HEK293T (cell line): ENCODE data around the gene MBOAT2.
"Not testable (repeated sequence)": the region's sequence is repeated elsewhere in the genome, so short reads cannot be mapped to it uniquely, and the experiment has no call there.

Source experiments
- CTCF ChIA-PET: fragments of 350-600 bp; formaldehyde crosslinking; extraction: SDS; loops from one replicate; lab custom pipeline; 2021; ENCODE audit warnings: antibody characterized with exemption, inconsistent platforms; lab: Yijun Ruan, JAX
- POLR2A ChIA-PET: fragments of 350-600 bp; formaldehyde crosslinking; extraction: SDS; loops from one replicate; lab custom pipeline; 2020; ENCODE audit warnings: antibody characterized with exemption, inconsistent platforms; lab: Yijun Ruan, JAX
- DNase-seq: peaks from one replicate; pipeline ENCODE4 v3.0.0; 2012; ENCODE audit warnings: mixed read lengths; ENCODE audit errors: extremely low spot score
- ARNT ChIP-seq: fragments of 450-650 bp; IDR thresholded peaks from 2 replicates; pipeline ENCODE4 v1.6.1; 2017; ENCODE audit warnings: mild to moderate bottlenecking
- BHLHE40 ChIP-seq: fragments of 450-650 bp; IDR thresholded peaks from 2 replicates; pipeline ENCODE4 v1.6.1; 2016; ENCODE audit warnings: mild to moderate bottlenecking, moderate library complexity, borderline replicate concordance
- CTBP1 ChIP-seq: fragments of 450-650 bp; IDR thresholded peaks from 2 replicates; pipeline ENCODE4 v1.6.1; 2016; ENCODE audit warnings: borderline replicate concordance
- ELF4 ChIP-seq: fragments of 450-650 bp; IDR thresholded peaks from 2 replicates; pipeline ENCODE4 v1.6.1; 2017; ENCODE audit warnings: antibody characterized with exemption
- FOXA1 ChIP-seq: fragments of 450-650 bp; IDR thresholded peaks from 2 replicates; pipeline ENCODE4 v1.6.1; 2016; ENCODE audit warnings: mild to moderate bottlenecking
- FOXK2 ChIP-seq: fragments of 450-650 bp; IDR thresholded peaks from 2 replicates; pipeline ENCODE4 v1.6.1; 2016; ENCODE audit warnings: mild to moderate bottlenecking
- FOXM1 ChIP-seq: fragments of 450-650 bp; IDR thresholded peaks from 2 replicates; pipeline ENCODE4 v1.6.1; 2017; ENCODE audit warnings: mild to moderate bottlenecking, borderline replicate concordance
- HDGF ChIP-seq: fragments of 450-650 bp; IDR thresholded peaks from 2 replicates; pipeline ENCODE4 v1.6.1; 2017; ENCODE audit warnings: antibody characterized with exemption, borderline replicate concordance
- L3MBTL2 ChIP-seq: fragments of 450-650 bp; conservative IDR thresholded peaks from 2 replicates; pipeline ENCODE4 v1.6.1; 2016; ENCODE audit warnings: mild to moderate bottlenecking
- LEF1 ChIP-seq: fragments of 450-650 bp; IDR thresholded peaks from 2 replicates; pipeline ENCODE4 v1.6.1; 2017; ENCODE audit warnings: mild to moderate bottlenecking, borderline replicate concordance
- NFRKB ChIP-seq: fragments of 450-650 bp; IDR thresholded peaks from 2 replicates; pipeline ENCODE4 v1.6.1; 2016; ENCODE audit warnings: mild to moderate bottlenecking, moderate library complexity
- SP1 ChIP-seq: fragments of 450-650 bp; IDR thresholded peaks from 2 replicates; pipeline ENCODE4 v1.6.1; 2017
- SUZ12 ChIP-seq: fragments of 450-650 bp; IDR thresholded peaks from 2 replicates; pipeline ENCODE4 v1.6.1; 2016; ENCODE audit warnings: mild to moderate bottlenecking
- TARDBP ChIP-seq: fragments of 450-650 bp; IDR thresholded peaks from 2 replicates; pipeline ENCODE4 v1.6.1; 2016
- ZNF384 ChIP-seq: fragments of 450-650 bp; IDR thresholded peaks from 2 replicates; pipeline ENCODE4 v1.6.1; 2016
- TF ChIP-seq, protein P1 (sequence below): fragments of 450-650 bp; IDR thresholded peaks from 2 replicates; pipeline ENCODE4 v1.6.1; 2016

The MBOAT2 gene

DNA sequence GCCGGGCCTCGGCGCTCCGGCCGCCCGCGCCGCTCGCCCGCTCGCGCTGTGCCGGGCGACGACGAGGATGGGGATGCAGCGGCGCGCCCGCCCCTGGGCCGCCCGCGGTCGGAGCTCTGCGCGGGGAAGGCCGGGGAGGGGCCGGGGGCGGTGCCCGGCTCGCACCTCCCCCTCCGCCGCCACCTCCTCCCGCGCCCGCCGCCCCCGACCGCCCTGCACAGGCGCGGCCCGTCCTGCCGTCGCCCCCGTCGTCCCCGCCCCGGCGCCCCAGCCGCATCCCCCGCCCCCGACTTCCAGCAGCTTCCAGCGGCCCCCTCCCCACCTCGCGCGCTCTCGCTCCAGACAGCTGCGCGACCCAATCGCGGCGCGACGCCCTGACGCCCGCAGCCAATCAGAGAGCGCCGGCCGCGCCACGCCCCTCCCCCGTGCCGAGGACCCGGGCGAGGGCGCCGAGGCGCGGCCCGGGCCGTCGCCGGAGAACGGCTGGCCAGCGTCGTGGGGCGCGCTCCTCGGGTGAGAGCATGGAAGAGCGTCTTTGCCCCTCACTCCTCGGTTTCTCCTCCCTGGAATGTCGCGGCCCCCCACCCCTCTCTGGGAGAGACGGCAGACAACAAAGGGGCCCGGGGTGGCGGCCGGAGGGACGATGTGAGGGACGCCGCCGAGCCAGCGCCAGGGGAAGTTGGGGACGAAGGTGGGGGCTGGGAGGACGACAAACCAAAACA is at the start of gene MBOAT2:
TSS of gene MBOAT2 (minus strand) at position 69 of the 722 bp plus-strand sequence. CDS start 70 bp downstream, outside the sequence.
- peak; percentile 96 for DNase-seq
- no peak for TF ChIP-seq FOXA1
- no peak for TF ChIP-seq TARDBP
- no peak for TF ChIP-seq SP1
- TF ChIP-seq ZNF384 = no peak
- no peak for TF ChIP-seq FOXM1
- TF ChIP-seq NFRKB = no peak
- peak; percentile 83; the same call in 1 of the 2 replicates for TF ChIP-seq L3MBTL2
- TF ChIP-seq, protein P1, sequence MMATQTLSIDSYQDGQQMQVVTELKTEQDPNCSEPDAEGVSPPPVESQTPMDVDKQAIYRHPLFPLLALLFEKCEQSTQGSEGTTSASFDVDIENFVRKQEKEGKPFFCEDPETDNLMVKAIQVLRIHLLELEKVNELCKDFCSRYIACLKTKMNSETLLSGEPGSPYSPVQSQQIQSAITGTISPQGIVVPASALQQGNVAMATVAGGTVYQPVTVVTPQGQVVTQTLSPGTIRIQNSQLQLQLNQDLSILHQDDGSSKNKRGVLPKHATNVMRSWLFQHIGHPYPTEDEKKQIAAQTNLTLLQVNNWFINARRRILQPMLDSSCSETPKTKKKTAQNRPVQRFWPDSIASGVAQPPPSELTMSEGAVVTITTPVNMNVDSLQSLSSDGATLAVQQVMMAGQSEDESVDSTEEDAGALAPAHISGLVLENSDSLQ = peak; percentile 89
- TF ChIP-seq HDGF = no peak
- no peak for TF ChIP-seq FOXK2
- TF ChIP-seq LEF1 = peak; percentile 32; the same call in 1 of the 2 replicates
- POLR2A ChIA-PET = interaction anchor here (0.7 to 1.0 kb wide), 3 partner anchors 11 to 14 kb away, joined by 3 to 6 read pairs (median 4); no protein-coding TSS in a partner anchor
- CTCF ChIA-PET = no interaction called here

DNA sequence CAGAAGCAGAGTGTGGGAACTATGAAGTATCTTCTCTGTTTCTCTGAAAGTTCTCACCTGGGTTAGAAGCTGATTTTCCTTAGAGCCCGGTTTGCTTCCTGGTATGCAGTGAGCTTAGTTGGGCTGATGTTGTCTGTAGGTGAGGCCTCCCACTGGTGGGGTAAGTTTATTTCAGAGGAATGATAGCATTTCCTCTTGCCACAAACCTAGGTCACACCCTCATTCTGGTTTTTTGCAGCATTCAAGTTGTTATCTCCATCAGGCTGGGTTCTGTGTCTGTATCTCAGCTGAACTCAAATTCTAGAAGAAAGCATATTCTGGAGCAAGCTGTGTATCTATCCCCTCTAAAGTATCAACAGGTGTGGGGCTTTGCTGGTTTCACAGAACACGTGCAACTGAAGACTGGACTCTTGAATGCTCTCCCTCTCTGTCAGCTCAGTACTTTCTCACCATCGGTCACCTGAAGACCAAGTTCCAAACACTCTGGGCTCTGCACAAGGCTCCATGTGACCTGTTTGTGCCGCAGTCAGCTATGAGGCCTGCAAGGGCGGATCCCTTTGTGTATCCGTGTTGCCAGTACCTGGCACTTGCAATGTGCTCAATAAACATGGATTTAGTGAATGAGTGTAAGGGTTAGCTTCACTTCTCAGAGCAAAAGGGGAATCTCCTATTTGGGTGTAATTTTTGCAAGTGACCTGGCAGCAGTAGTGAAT is 49.5 kb upstream of the MBOAT2 start:
- CTCF ChIA-PET = no interaction called here
- POLR2A ChIA-PET = no interaction called here
- TF ChIP-seq LEF1 = no peak
- TF ChIP-seq ELF4 = no peak
- TF ChIP-seq, protein P1 = no peak
- TF ChIP-seq HDGF = no peak
- no peak for TF ChIP-seq L3MBTL2
- TF ChIP-seq TARDBP = no peak
- TF ChIP-seq CTBP1 = no peak
- TF ChIP-seq BHLHE40 = no peak
- no peak for TF ChIP-seq FOXA1
- no peak for DNase-seq

DNA sequence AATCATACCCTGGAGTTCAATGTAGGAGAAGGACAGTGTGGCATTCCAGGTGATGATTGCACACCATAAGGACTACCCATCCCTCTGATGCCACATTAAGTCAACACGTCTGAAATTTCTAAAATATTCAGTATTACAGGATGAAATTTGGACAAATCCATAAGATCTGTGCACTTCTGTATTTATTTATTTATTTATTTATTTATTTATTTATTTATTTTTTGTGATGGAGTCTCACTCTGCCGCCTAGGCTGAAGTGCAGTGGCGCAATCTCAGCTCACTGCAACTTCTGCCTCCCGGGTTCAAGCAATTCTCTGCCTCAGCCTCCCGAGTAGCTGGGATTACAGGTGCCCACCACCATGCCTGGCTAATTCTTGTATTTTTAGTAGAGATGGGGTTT is 48.0 kb upstream of the MBOAT2 start:
- CTCF ChIA-PET, POLR2A ChIA-PET, DNase-seq: not testable (repeated sequence)

DNA sequence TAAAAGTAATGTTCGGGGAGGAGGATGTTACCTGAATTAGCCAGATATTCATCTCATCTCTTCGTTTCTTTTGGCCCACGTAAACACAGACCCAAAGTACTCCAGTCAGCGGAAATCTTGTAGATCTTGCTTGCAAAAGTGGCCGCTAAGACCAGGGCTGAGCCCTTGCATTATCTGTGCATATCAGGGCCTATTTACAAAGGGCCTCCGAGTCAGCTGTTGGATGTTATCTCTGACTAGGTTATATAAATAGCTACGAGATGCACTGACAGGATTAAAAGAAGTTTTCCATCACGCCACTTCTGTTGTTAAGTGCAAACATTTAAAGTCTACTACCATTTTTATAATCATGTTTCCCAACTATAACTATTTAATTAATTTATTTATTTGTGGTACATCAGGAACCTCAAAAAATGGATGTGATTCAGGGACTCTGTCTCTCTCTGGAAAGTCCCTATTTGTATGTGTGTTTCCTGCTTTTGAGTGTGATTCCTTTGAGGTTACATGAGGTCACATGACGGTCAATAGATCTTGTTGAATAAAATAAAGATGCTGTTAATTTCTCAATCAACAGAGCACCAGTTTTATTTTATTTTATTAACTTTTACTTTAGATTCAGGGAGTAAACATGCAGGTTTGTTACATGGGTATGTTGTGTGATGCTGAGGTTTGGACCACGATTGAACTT is 46.8 kb upstream of the MBOAT2 start:
- ChIA-PET CTCF (no interaction called here), POLR2A (no interaction called here)
- DNase-seq = no peak
- TF ChIP-seq ARNT (no peak), FOXM1 (no peak), ELF4 (no peak), FOXK2 (no peak), SUZ12 (no peak), NFRKB (no peak), SP1 (no peak), CTBP1 (no peak), FOXA1 (no peak), LEF1 (no peak), HDGF (no peak), ZNF384 (no peak), L3MBTL2 (no peak)

DNA sequence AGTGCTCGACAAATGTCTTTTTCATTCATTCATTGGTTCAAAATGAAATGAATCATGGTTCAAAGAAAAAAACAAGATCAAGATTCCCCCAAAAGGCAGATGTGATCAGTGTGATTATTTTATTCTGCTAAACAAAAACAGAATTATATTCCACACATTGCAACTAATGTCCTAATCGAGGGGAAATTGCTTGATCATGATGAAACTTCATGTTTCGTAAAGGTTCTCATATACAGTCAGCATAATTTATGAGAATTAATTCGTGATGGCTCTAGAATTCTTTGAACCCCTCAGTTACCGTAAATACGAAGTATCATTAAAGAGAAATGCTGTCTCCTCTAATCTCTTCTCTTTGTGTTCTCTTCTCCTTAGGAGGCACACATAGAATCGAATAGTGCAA is 42.1 kb upstream of the MBOAT2 start:
- CTCF ChIA-PET = no interaction called here
- TF ChIP-seq TARDBP (no peak), ARNT (no peak), ELF4 (no peak), CTBP1 (no peak), ZNF384 (no peak), HDGF (no peak), SP1 (no peak)
- DNase-seq = no peak
- POLR2A ChIA-PET = no interaction called here

- CTCF ChIA-PET, POLR2A ChIA-PET, DNase-seq: not testable (repeated sequence)
Measured at GRCh38 chr2:9043491-9043890, 40.0 kb upstream of the MBOAT2 start.

- ChIA-PET POLR2A (no interaction called here), CTCF (no interaction called here)
- DNase-seq = no peak
- TF ChIP-seq FOXA1 (no peak), SP1 (no peak), ARNT (no peak), CTBP1 (no peak), FOXM1 (no peak), L3MBTL2 (no peak), SUZ12 (no peak), NFRKB (no peak), ELF4 (no peak), HDGF (no peak), TARDBP (no peak), LEF1 (no peak), ZNF384 (no peak), BHLHE40 (no peak), FOXK2 (no peak)
- TF ChIP-seq, protein P1 = no peak
Measured at GRCh38 chr2:9037166-9037565, 33.7 kb upstream of the MBOAT2 start.
